Measurements from ENCODE around the gene PCTP.

Gene PCTP

DNA sequence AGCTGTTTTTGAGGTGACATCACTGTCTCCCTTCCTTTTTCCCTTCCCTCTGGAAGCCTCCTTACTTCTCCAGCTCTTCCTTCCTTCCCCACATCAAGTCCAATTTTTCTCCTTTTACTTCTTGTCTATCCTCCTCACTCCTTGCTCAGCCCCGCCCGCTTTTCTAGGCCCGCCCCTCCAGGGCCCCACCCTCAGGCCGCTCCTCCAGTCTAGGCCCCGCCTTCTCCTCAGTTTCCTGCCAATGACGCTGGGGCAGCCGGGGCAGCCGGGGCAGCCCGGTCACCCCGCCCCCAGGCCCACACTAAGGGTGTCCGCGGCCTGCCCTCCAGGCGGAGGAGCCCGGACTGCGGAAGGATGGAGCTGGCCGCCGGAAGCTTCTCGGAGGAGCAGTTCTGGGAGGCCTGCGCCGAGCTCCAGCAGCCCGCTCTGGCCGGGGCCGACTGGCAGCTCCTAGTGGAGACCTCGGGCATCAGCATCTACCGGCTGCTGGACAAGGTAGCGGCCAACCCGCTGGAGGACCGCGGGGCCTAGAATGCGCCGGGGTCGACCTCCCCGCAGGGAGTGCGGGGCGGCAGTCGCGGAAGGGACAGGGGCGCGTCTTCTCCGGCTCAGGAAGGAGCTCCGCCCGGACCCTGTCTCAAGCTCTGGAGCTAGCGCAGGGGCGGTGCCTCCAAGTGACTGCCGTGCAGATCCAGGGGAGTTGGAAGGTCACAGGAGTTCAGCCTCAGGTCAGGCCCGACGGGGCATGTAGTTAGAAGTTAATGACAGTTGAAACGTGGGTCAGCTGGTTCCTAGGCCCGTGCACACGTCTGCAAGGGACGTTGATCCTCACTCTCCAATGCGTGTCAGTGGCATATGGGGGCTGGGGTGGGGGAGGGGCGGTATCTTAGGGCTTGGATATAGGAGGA is at the start of gene PCTP:
Gene PCTP (plus strand): TSS at position 302 of the 908 bp plus-strand sequence. CDS start 53 bp downstream, at position 355.
- peak; percentile 93 for DNase-seq (ENCODE audit: low read depth, low spot score)
- H3K4me3 ChIP-seq (ENCODE audit: low read depth, low read length) = peak within 1 kb of the TSS; percentile 66
- in situ Hi-C loops (cut with HindIII; ENCODE audit: low sequenced_read_pairs) = no loop called here

GRCh38 chr17:55702150-55702549 is 48.7 kb upstream of the PCTP start:
- in situ Hi-C loops (cut with HindIII; ENCODE audit: low sequenced_read_pairs) = no loop called here
- TF ChIP-seq, protein P1, sequence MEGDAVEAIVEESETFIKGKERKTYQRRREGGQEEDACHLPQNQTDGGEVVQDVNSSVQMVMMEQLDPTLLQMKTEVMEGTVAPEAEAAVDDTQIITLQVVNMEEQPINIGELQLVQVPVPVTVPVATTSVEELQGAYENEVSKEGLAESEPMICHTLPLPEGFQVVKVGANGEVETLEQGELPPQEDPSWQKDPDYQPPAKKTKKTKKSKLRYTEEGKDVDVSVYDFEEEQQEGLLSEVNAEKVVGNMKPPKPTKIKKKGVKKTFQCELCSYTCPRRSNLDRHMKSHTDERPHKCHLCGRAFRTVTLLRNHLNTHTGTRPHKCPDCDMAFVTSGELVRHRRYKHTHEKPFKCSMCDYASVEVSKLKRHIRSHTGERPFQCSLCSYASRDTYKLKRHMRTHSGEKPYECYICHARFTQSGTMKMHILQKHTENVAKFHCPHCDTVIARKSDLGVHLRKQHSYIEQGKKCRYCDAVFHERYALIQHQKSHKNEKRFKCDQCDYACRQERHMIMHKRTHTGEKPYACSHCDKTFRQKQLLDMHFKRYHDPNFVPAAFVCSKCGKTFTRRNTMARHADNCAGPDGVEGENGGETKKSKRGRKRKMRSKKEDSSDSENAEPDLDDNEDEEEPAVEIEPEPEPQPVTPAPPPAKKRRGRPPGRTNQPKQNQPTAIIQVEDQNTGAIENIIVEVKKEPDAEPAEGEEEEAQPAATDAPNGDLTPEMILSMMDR (IDR thresholded peaks at IDR 0.05; ENCODE audit: low read depth, low read length) = no peak
- no peak for DNase-seq (ENCODE audit: low read depth, low spot score)

More for the DNA sequence above, at the start of gene PCTP:
- TF ChIP-seq, protein P1 (IDR thresholded peaks at IDR 0.05; ENCODE audit: low read depth, low read length) = peak; percentile 62

DNA sequence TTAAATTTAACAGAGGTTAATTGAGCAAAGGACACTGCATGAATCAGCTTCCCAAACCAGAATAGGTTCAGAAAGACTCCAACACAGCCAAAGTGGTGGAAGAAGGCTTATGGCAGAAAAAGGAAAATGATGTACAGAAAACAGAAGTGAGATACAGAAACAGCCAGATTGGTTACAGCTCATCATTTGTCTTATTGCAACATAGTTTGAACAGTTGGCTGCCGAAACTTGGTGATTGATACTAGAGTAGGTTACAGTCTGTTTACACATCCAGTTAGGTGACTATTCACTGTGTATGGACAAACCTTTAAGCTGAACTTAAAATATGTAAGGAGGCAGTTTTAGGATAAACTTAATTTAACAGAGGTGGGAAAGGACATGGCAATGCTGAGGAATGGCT is 46.5 kb upstream of the PCTP start:
- in situ Hi-C loops (cut with HindIII; ENCODE audit: low sequenced_read_pairs) = no loop called here

More at GRCh38 chr17:55702150-55702549, 48.7 kb upstream of the PCTP start:
- H3K4me3 ChIP-seq (ENCODE audit: low read depth, low read length) = no peak overlapping the region

GRCh38 chr17:55705847-55706246 is 45.0 kb upstream of the PCTP start:
- no peak for DNase-seq (ENCODE audit: low read depth, low spot score)
- no peak overlapping the region for H3K4me3 ChIP-seq (ENCODE audit: low read depth, low read length)
- in situ Hi-C loops (cut with HindIII; ENCODE audit: low sequenced_read_pairs) = no loop called here
- TF ChIP-seq, protein P1 (IDR thresholded peaks at IDR 0.05; ENCODE audit: low read depth, low read length) = no peak

More for the DNA sequence above, 46.5 kb upstream of the PCTP start:
- no peak overlapping the region for H3K4me3 ChIP-seq (ENCODE audit: low read depth, low read length)
- TF ChIP-seq, protein P1 (IDR thresholded peaks at IDR 0.05; ENCODE audit: low read depth, low read length) = no peak
- DNase-seq (ENCODE audit: low read depth, low spot score) = no peak

DNA sequence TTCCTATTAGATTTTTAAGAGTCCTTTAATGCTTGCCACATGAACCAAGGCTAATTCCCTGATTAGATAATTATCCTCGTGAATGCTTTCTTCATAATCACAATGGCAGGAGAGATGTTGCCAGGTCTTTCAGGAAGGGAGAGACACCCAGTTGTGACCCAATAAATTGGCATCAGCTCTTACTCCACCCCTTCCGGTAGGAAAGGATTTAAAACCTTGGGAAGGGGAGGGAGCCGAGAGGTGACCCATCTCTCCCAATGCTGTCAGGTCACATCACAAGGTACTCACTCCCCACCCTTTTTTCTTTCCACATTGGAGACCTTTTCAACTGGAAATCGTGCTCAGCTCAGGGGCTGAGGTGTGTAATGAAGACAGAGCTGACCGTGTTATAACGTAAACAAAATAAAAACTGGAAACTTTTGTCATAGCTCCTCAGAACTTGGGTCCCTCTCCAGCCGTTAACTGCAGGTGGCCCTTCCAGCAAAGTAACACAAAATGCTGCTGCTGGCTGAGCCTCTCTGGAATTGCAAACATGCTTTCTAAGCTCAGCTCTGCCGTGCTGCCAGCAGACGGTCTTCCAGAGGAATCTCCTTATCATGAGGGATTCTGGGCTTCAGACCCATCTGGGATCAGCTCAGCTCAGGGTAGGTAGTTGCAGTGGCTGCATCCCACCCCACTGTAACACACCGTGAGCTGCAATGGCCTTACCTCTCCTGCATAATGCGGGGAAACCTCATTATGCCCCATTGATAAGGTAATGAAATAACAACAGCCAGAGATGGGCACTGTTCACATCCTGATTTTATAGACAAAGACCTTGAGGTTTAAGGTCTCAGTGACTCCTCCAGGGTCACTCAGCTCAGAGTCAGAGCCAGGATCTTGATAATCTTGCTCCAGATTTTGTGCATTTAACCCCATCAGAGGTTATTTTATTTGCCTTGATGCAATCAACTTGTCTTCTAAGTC is 43.8 kb upstream of the PCTP start:
- DNase-seq (ENCODE audit: low read depth, low spot score) = no peak
- in situ Hi-C loops (cut with HindIII; ENCODE audit: low sequenced_read_pairs) = no loop called here
- no peak overlapping the region for H3K4me3 ChIP-seq (ENCODE audit: low read depth, low read length)
- TF ChIP-seq, protein P1 (IDR thresholded peaks at IDR 0.05; ENCODE audit: low read depth, low read length) = no peak
